Inferior parietal cortex (tissue), 1 donor: ENCODE measurements around the gene SMPD3.

Experiments used
- DNase-seq: peaks from one replicate; pipeline ENCODE4 v3.0.0-alpha.2; 2016; ENCODE audit errors: extremely low spot score

Gene SMPD3

GRCh38 chr16:68404736-68405345 is 43.5 kb downstream of the SMPD3 start:
- DNase-seq = no peak

GRCh38 chr16:68403704-68404103 is 44.6 kb downstream of the SMPD3 start:
- DNase-seq = no peak

- no peak for DNase-seq
These were observed 45.1 kb downstream of the SMPD3 start for GRCh38 chr16:68403177-68403576.

- DNase-seq = no peak
These were observed 45.6 kb downstream of the SMPD3 start for GRCh38 chr16:68402748-68403040.

- DNase-seq = no peak
These were observed 46.2 kb downstream of the SMPD3 start for GRCh38 chr16:68401871-68402747.

GRCh38 chr16:68400924-68401460 is 47.3 kb downstream of the SMPD3 start:
- DNase-seq = no peak

- DNase-seq = no peak
These were observed 48.0 kb downstream of the SMPD3 start for GRCh38 chr16:68400083-68400923.

GRCh38 chr16:68399456-68399855 is 48.9 kb downstream of the SMPD3 start:
- no peak for DNase-seq

- DNase-seq = no peak
These were observed 50.6 kb downstream of the SMPD3 start for GRCh38 chr16:68397710-68398201.

- no peak for DNase-seq
These were observed 51.8 kb downstream of the SMPD3 start for GRCh38 chr16:68396481-68396880.

GRCh38 chr16:68395815-68396214 is 52.5 kb downstream of the SMPD3 start:
- no peak for DNase-seq

GRCh38 chr16:68395167-68395786 is 53.0 kb downstream of the SMPD3 start:
- DNase-seq = no peak

- DNase-seq = no peak
These were observed 55.0 kb downstream of the SMPD3 start for GRCh38 chr16:68393333-68393732.

- DNase-seq = no peak
These were observed 58.4 kb downstream of the SMPD3 start for GRCh38 chr16:68389750-68390371.

GRCh38 chr16:68389006-68389405 is 59.3 kb downstream of the SMPD3 start:
- DNase-seq = no peak

- DNase-seq = no peak
These were observed 60.2 kb downstream of the SMPD3 start for GRCh38 chr16:68388124-68388523.

- DNase-seq = no peak
These were observed 61.0 kb downstream of the SMPD3 start for GRCh38 chr16:68387301-68387700.

GRCh38 chr16:68386628-68387027 is 61.7 kb downstream of the SMPD3 start:
- no peak for DNase-seq

GRCh38 chr16:68385371-68385770 is 62.9 kb downstream of the SMPD3 start:
- DNase-seq = no peak

GRCh38 chr16:68384288-68385161 is 63.8 kb downstream of the SMPD3 start:
- no peak for DNase-seq
